Large intestine (tissue), 3 donors: Measurements from ENCODE around the gene FOXP1. TPM values are rescaled to one million over a fixed set of nuclear protein-coding genes. Genes with fewer than 3 reads are reported as not detected.

Experiments
- DNase-seq, 2 donors: peaks; one replicate each; pipeline versions ENCODE4 v3.0.0 to v3.0.0-alpha.2; 2013
- H3K27ac ChIP-seq: one replicate; pipeline ENCODE4 v1.5.1; 2013; ENCODE audit warnings: low read length
- H3K27me3 ChIP-seq: 2 replicates; pipeline ENCODE4 v1.6.1; 2013; ENCODE audit warnings: low read length; ENCODE audit not compliant: control insufficient read depth, insufficient read depth
- H3K36me3 ChIP-seq: 2 replicates; pipeline ENCODE4 v1.6.1; 2013; ENCODE audit warnings: low read length; ENCODE audit not compliant: control insufficient read depth, insufficient read depth
- H3K4me1 ChIP-seq: one replicate; pipeline ENCODE4 v1.6.1; 2013; ENCODE audit warnings: low read length; ENCODE audit not compliant: control insufficient read depth, insufficient read depth
- H3K4me3 ChIP-seq: one replicate; pipeline ENCODE4 v1.5.1; 2013; ENCODE audit warnings: low read length
- H3K9me3 ChIP-seq: one replicate; pipeline ENCODE4 v1.6.1; 2013; ENCODE audit warnings: mild to moderate bottlenecking, low read depth, low read length, moderate library complexity; ENCODE audit not compliant: control insufficient read depth
- WGBS: methylation state at CpG from one replicate; pipeline ENCODE4 v1.1.5; 2013; ENCODE audit warnings: low lambda C conversion rate; ENCODE audit not compliant: insufficient coverage; 5-methylcytosine and 5-hydroxymethylcytosine counted together
- polyA plus RNA-seq: library from polyadenylated mRNA; unstranded; fragments of 120-200 nt; gene quantifications from one replicate; pipeline ENCODE4 v1.2.1, GENCODE V29; 2013

Gene FOXP1
- polyA plus RNA-seq, 1 donor = 64.1 TPM

DNA sequence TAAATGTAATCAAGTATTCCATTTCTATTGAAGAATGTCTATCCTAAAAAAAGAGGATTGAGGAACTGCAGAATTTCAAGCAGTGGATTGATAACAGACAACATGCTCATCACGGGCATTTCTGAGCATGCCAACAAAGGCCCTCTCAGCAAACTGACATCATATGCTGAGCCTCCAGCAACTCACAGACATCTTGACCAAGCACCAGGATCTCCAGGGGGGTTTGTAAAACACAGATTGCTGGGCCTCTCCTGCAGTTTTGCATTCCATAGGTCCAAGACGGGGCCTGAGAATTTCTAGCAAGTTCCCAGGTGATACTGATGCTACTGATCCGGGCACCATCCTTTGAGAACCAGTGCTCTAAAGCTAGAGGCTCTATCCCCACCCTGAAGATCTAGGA is 85.0 kb downstream of the FOXP1 start:
- Histone ChIP-seq H3K36me3 (no peaks in the 10 kb centered on the region), H3K9me3 (no peaks in the 10 kb centered on the region), H3K27me3 (no peaks in the 10 kb centered on the region), H3K4me1 (peaks cover 4% of the 10 kb centered on the region), H3K4me3 (no peak overlapping the region), H3K27ac (no peak overlapping the region)
- no peak for DNase-seq
- WGBS = no CpG with 5 or more reads among the region's 3 CpGs

DNA sequence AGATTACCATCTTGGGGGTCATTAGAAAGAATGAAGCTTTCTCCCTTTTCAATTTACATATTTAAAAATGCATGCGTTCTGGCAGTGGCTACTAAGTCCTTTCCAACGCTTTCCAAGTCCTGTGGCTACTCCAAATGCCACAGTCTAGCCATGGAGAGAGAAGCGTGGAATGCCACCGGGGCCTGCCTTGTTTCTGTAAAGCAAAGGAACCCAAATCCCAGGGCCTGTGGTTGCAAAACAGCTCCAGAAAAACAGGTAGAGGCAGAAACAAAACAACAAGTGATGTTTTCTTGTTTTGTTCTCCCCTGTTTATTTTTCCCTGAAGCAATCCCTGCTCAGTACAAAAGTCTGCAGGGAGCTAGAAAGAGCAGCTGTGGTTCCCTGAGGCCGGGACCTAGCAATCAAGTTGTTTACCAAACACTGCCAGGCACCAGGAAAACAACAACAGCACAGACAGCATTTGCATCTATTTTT is 85.5 kb downstream of the FOXP1 start:
- no CpG with 5 or more reads among the region's 5 CpGs for WGBS
- H3K27me3 ChIP-seq = no peaks in the 10 kb centered on the region
- no peaks in the 10 kb centered on the region for H3K9me3 ChIP-seq
- H3K27ac ChIP-seq = no peak overlapping the region
- no peak overlapping the region for H3K4me3 ChIP-seq
- peaks cover 4% of the 10 kb centered on the region for H3K36me3 ChIP-seq
- H3K4me1 ChIP-seq = peaks cover 4% of the 10 kb centered on the region
- no peak for DNase-seq

DNA sequence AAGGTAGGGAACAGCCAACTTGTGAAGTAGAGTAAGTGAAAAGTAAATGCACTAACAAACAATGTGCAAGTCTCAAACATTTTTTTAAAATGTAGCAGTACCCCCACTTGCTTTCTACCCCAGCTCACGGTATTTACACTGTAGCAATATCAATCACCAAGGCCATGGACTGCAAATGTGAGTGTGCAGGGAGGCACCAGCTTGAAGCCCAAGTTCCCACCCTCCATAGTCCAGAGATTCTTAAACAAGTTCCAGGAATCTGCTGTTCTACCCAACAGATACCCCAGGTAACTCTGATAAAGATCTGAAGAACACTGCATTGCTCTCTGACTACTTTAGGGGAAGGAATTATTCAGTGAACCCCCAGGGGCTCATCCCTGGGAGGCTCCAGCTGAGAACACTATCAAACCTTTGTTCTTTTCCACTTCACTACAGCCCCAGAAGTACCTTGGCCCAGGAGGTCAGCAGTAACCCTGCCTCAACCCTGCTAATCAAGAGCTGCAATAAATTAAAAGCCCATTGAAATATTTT is 86.1 kb downstream of the FOXP1 start:
- Histone ChIP-seq H3K27ac (no peak overlapping the region), H3K27me3 (no peaks in the 10 kb centered on the region), H3K36me3 (peaks cover 7% of the 10 kb centered on the region), H3K4me1 (peaks cover 4% of the 10 kb centered on the region), H3K9me3 (no peaks in the 10 kb centered on the region), H3K4me3 (no peak overlapping the region)
- no peak for DNase-seq
- WGBS = no CpG with 5 or more reads among the region's 1 CpG

DNA sequence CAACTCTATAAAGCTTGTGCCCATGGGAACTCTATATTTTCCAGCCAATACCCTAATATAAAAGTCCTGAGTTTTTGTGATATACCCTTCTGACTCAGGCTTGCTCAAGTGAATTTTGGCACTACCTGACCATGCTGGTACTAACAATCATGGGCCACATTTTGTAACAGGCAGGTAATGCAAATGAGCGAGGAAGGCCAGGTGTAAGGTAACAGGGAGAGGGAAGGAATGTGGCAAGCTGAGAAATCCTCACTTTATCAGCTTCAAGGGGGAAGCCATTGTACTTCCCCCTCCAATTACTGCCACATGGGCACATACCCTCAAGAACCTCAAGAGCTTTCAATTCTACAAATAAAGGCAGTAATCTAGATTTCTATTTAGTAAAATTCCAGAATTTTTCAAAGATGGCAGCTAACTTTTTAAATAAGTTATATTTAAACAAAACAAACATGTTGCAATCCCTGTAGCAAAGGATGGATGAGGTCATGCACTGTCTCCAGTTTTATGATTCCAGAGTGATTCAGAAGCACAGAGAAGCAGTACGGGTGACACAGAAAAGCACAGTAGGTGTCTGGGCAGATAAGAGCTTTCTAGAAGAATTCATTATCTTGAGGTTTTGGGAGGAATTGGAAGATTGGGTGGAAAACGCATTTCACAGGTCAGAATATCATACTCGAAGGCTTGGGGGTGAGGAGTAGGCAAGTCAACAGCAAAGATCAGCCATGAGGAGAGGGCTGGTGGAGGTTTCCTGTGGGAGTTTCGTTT is 87.6 kb downstream of the FOXP1 start:
- WGBS = 100% methylated on average over 1 of the region's 5 CpGs
- H3K4me3 ChIP-seq = no peak overlapping the region
- peak in 1 of 2 donors; percentile 58 for DNase-seq
- H3K36me3 ChIP-seq = peaks cover 19% of the 10 kb centered on the region
- H3K9me3 ChIP-seq = peaks cover 7% of the 10 kb centered on the region
- H3K27ac ChIP-seq = peak overlapping the region; percentile 52
- H3K4me1 ChIP-seq = peaks cover 4% of the 10 kb centered on the region
- no peaks in the 10 kb centered on the region for H3K27me3 ChIP-seq

DNA sequence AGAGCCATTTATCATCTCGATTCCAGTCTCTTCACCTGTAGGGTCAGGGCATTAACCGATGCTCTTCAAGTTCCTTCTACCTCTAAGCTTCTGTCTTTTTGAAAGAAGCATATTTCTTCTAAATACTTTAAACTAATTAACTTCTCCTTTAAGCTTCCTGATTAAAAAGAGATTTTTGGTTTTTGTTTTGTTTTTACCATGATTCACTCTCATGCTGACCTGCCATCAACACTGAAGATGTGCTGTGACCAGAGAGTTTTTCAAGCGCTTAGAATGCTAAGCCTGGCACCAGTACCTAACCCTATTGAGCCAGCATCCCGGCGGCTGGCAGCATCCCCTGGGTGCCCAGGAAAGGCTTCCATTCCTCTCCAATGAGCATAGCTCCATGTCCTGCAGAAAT is 89.3 kb downstream of the FOXP1 start:
- WGBS = 87% methylated on average over 2 of the region's 5 CpGs

DNA sequence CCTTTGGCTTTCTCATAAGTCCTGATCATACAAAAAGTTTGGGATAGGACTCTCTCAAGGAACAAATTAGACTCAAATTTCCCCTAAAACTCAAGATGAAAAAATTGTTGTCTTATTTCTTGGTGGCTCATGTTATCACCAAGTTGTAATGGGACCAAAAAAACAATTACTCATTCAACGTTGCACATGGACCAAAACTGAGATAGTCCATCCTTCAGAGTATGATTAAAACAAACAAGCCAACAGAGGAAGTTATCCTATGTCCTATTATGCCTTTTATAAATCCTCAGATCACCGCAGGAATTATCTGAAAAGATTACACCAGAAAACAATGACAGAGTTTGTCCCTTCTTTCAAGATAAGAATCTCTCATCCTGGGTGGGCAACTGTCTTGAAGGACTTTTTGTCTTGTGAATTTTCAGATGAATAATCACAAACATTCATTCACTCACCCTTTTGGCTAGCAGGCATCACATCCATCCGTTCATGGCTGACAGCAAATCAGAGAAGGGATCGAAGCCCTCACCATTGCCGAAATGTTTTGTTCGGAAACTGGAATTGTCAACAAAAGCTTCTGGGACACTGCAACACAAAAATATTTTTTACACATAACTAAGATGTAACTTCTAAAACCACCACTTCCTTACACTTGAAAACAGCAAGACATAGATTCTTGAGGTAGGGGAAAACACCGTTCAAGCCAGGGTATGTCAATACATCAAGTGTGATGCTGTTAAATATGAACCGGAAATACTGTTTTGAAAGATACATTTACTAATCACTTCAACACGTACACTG is 90.4 kb downstream of the FOXP1 start:
- H3K36me3 ChIP-seq = peaks cover 22% of the 10 kb centered on the region
- DNase-seq = no peak
- no peak overlapping the region for H3K27ac ChIP-seq
- 100% methylated on average over 2 of the region's 9 CpGs for WGBS
- H3K9me3 ChIP-seq = peaks cover 7% of the 10 kb centered on the region
- H3K27me3 ChIP-seq = no peaks in the 10 kb centered on the region
- no peak overlapping the region for H3K4me3 ChIP-seq
- peaks cover 4% of the 10 kb centered on the region for H3K4me1 ChIP-seq

More for the DNA sequence above, 89.3 kb downstream of the FOXP1 start:
- Histone ChIP-seq H3K27me3 (no peaks in the 10 kb centered on the region), H3K27ac (no peak overlapping the region), H3K36me3 (peaks cover 19% of the 10 kb centered on the region), H3K4me3 (no peak overlapping the region), H3K4me1 (peaks cover 4% of the 10 kb centered on the region), H3K9me3 (peaks cover 7% of the 10 kb centered on the region)
- no peak for DNase-seq

DNA sequence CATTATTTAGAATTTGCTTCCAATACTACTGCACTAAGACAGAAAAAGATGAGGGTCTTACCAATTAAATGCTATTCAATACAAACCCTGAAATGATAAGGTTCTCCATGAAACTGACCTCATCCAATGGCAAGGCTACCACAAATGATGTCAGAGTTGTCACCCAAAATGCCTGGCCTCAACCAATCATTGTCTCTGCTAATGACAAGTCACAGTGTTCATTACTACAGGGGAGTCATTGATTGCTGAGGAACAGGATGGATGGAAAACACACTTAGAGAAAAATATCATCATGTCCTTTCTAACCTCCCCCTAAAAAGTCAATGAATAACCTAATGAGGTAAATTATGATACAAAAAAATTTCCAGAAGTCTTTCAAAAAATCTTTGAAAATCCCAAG is 91.0 kb downstream of the FOXP1 start:
- peaks cover 7% of the 10 kb centered on the region for H3K9me3 ChIP-seq
- DNase-seq = no peak
- no peak overlapping the region for H3K27ac ChIP-seq
- H3K4me3 ChIP-seq = no peak overlapping the region
- H3K36me3 ChIP-seq = peaks cover 22% of the 10 kb centered on the region
- H3K4me1 ChIP-seq = peaks cover 4% of the 10 kb centered on the region
- no peaks in the 10 kb centered on the region for H3K27me3 ChIP-seq

DNA sequence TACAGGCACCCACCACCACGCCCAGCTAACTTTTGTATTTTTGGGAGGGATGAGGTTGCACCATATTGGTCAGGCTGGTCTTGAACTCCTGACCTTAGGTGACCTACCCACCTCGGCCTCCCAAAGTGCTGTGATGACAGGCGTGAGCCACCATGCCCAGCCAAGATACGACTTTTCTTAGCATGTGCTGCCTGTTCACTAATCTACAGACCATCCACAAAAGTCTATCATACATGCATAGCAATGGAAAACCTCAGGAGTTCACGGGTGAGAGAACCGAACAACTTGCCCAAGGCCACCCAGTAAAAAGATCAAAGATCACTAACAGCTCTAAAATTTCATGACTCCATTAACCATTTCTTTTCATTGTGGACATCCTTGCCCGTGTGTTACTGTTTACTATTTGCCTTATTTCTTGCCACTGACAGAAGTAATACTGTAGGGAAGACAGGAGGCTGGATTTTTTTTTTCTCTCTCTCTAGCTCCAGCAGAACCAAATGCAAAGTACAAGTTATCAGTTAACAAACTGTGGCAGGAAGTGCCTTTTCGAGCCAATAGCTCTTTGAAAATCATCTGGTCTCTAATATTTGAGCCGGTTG is 92.3 kb downstream of the FOXP1 start:
- DNase-seq = no peak
- peaks cover 7% of the 10 kb centered on the region for H3K9me3 ChIP-seq
- WGBS = 63% methylated on average over 2 of the region's 9 CpGs
- H3K4me3 ChIP-seq = no peak overlapping the region
- H3K27me3 ChIP-seq = no peaks in the 10 kb centered on the region
- H3K27ac ChIP-seq = no peak overlapping the region
- peaks cover 4% of the 10 kb centered on the region for H3K4me1 ChIP-seq
- peaks cover 22% of the 10 kb centered on the region for H3K36me3 ChIP-seq

DNA sequence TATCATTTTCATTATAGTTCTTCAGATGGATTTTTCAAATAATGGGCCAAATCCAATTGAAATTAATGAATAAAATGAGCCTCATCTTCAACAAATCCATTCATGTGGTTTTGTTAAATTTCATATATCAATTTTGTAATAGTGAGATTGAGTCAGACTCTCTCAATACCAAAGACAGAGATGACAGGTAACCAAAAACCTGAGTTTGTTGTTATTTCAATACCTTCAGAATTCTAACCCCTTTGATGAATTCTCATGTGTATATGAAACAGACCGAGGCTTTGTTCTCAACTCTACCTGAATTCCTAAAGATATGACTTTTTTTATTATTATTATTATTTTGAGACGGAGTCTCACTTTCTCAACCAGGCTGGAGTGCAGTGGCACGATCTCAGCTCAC is 92.8 kb downstream of the FOXP1 start:
- no peak for DNase-seq
- H3K4me1 ChIP-seq = peaks cover 2% of the 10 kb centered on the region
- no peak overlapping the region for H3K27ac ChIP-seq
- H3K36me3 ChIP-seq = peaks cover 22% of the 10 kb centered on the region
- peaks cover 7% of the 10 kb centered on the region for H3K9me3 ChIP-seq
- H3K4me3 ChIP-seq = no peak overlapping the region
- WGBS = no CpG with 5 or more reads among the region's 3 CpGs
- H3K27me3 ChIP-seq = no peaks in the 10 kb centered on the region

DNA sequence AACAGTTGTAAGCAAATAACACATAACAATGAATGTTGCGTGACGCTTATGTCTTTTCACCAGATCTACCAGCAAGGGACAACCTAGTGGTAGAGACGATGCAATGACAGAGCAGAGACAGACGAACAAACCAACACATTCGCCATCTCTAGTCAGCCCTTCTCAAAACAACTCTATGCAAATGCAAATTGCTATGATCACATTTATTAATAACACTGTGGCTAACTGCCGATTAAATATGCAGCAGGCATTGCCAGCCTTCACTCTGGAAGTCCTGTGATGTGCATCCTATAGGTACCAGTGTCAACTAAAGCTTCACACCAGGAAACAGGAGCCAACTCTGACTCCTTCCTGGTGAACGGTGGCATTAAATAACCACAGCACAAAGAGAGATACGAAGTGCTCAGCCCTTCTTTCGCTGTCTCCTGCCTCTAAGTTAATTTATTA is 94.2 kb downstream of the FOXP1 start:
- no CpG with 5 or more reads among the region's 9 CpGs for whole genome bisulfite sequencing
- H3K36me3 ChIP-seq = peaks cover 22% of the 10 kb centered on the region
- H3K27ac ChIP-seq = no peak overlapping the region
- H3K27me3 ChIP-seq = no peaks in the 10 kb centered on the region
- H3K9me3 ChIP-seq = peaks cover 7% of the 10 kb centered on the region
- DNase-seq = no peak
- no peak overlapping the region for H3K4me3 ChIP-seq
- no peaks in the 10 kb centered on the region for H3K4me1 ChIP-seq
